Ascending aorta (tissue), 2 donors: ENCODE data around the gene PTP4A1. TPM values are rescaled to one million over a fixed set of nuclear protein-coding genes. Genes with fewer than 3 reads are reported as not detected.

ENCODE experiments used
- DNase-seq, 2 donors: peaks; one replicate each; pipeline ENCODE4 v3.0.0-alpha.2; 2019; ENCODE audit warnings: low spot score in 2 of 2
- H3K27ac ChIP-seq, 2 donors: fragments of 200-600 bp; sonication (generic); one replicate each; pipeline ENCODE4 v1.5.1; 2016 to 2017; ENCODE audit warnings: mild to moderate bottlenecking in 1 of 2
- H3K27me3 ChIP-seq: fragments of 200-600 bp; sonication (generic); one replicate; pipeline ENCODE4 v1.5.1; 2017
- H3K36me3 ChIP-seq, 2 donors: fragments of 200-600 bp; sonication (generic); one replicate each; pipeline ENCODE4 v1.5.1; 2016
- H3K4me1 ChIP-seq, 2 donors: fragments of 200-600 bp; sonication (generic); one replicate each; pipeline ENCODE4 v1.5.1; 2016 to 2017; ENCODE audit warnings: mild to moderate bottlenecking in 1 of 2
- H3K4me3 ChIP-seq, 2 donors: fragments of 200-600 bp; sonication (generic); one replicate each; pipeline ENCODE4 v1.5.1; 2016 to 2017; ENCODE audit warnings: mild to moderate bottlenecking in 1 of 2
- H3K9me3 ChIP-seq, 2 donors: fragments of 200-600 bp; sonication (generic); one replicate each; pipeline ENCODE4 v1.5.1; 2016
- CTCF ChIP-seq, 3 experiments: fragments of 200-600 bp in 2 of 3; fragments of 450-650 bp in 1 of 3; sonication (generic) in 2 of 3; IDR thresholded peaks; one replicate each; pipeline ENCODE4 v1.5.1; 2016 to 2019; ENCODE audit warnings: antibody characterized with exemption in 3 of 3, mild to moderate bottlenecking in 1 of 3, moderate library complexity in 1 of 3
- intact Hi-C: fragments of 100-400 bp; cut with DNase I; formaldehyde crosslinking; loops from one replicate; pipeline ENCODE4 v1.15.1; 2023
- total RNA-seq: library from RNA; depleted of rRNA; stranded (reverse); fragments of >200 nt; gene quantifications from one replicate; pipeline ENCODE4 v1.1.0, GENCODE V29; 2016

The PTP4A1 gene
- total RNA-seq, 1 donor from 2014 or later: 33.3 TPM

DNA sequence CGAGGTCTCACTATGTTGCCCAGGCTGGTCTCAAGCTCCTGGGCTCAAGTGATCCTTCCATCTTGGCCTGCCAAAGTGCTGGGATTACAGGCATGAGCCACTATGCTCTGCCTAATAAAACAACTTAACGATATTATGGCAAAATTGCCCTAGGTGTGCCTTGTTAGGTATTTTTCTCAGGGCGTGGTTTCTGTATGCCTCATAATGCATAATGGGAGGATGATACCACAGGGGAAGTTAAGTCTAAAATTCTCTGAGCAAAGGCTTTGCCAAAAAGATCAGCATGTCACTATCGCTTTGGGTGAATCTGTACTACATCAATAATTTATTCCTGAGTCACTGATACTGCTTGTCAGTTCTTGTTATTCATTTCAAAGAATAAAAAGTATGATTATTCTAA lies 15.9 kb upstream of the PTP4A1 start:
- TF ChIP-seq CTCF (IDR thresholded peaks at IDR 0.05): no peak
- intact Hi-C loops: no loop called here
- Histone ChIP-seq H3K9me3 (no peaks in the 10 kb centered on the region), H3K36me3 (no peaks in the 10 kb centered on the region), H3K27me3 (no peaks in the 10 kb centered on the region), H3K27ac (no peak overlapping the region), H3K4me1 (no peaks in the 10 kb centered on the region), H3K4me3 (no peak overlapping the region)
- no peak for DNase-seq

DNA sequence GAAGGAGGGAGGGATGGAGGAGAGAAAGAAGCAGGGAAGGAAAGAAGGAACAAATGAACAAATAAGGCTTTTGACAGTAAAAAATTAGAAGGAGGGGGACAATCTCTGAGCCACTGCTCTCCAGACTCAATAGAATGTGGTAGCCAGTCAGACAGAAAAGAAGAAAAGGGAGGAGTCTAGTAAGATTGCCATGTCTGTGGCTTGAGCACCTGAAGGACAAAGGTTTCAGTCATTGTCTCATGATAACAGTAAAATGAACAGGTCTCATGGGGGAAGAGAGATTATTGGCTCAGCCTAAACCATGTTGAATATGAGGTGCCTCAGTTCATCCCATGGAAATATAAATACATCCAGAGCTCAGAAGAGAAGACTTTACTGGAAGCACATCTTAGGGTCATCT lies 14.0 kb upstream of the PTP4A1 start:
- no peaks in the 10 kb centered on the region for H3K9me3 ChIP-seq
- H3K4me3 ChIP-seq: no peak overlapping the region
- H3K27me3 ChIP-seq: no peaks in the 10 kb centered on the region
- no peaks in the 10 kb centered on the region for H3K36me3 ChIP-seq
- no peak overlapping the region for H3K27ac ChIP-seq
- intact Hi-C loops: no loop called here
- H3K4me1 ChIP-seq: no peaks in the 10 kb centered on the region
- no peak for DNase-seq
- no peak for TF ChIP-seq CTCF (IDR thresholded peaks at IDR 0.05)

- Histone ChIP-seq H3K9me3 (no peaks in the 10 kb centered on the region), H3K27me3 (no peaks in the 10 kb centered on the region), H3K36me3 (no peaks in the 10 kb centered on the region), H3K4me3 (no peak overlapping the region), H3K27ac (no peak overlapping the region), H3K4me1 (no peaks in the 10 kb centered on the region)
- DNase-seq: no peak
- intact Hi-C loops: no loop called here
- TF ChIP-seq CTCF (IDR thresholded peaks at IDR 0.05): no peak
Observed at GRCh38 chr6:63560801-63561287, 11.4 kb upstream of the PTP4A1 start.

GRCh38 chr6:63561288-63561687 lies 11.0 kb upstream of the PTP4A1 start:
- no peaks in the 10 kb centered on the region for H3K4me1 ChIP-seq
- no peak overlapping the region for H3K27ac ChIP-seq
- H3K4me3 ChIP-seq: no peak overlapping the region
- H3K36me3 ChIP-seq: no peaks in the 10 kb centered on the region
- H3K9me3 ChIP-seq: no peaks in the 10 kb centered on the region
- TF ChIP-seq CTCF (IDR thresholded peaks at IDR 0.05): no peak
- H3K27me3 ChIP-seq: no peaks in the 10 kb centered on the region
- DNase-seq: no peak
- intact Hi-C loops: no loop called here

GRCh38 chr6:63563235-63563634 lies 9.0 kb upstream of the PTP4A1 start:
- no peaks in the 10 kb centered on the region for H3K4me1 ChIP-seq
- intact Hi-C loops: no loop called here
- H3K36me3 ChIP-seq: no peaks in the 10 kb centered on the region
- no peak overlapping the region for H3K4me3 ChIP-seq
- no peaks in the 10 kb centered on the region for H3K9me3 ChIP-seq
- no peak for TF ChIP-seq CTCF (IDR thresholded peaks at IDR 0.05)
- H3K27ac ChIP-seq: no peak overlapping the region
- DNase-seq: no peak
- H3K27me3 ChIP-seq: no peaks in the 10 kb centered on the region

DNA sequence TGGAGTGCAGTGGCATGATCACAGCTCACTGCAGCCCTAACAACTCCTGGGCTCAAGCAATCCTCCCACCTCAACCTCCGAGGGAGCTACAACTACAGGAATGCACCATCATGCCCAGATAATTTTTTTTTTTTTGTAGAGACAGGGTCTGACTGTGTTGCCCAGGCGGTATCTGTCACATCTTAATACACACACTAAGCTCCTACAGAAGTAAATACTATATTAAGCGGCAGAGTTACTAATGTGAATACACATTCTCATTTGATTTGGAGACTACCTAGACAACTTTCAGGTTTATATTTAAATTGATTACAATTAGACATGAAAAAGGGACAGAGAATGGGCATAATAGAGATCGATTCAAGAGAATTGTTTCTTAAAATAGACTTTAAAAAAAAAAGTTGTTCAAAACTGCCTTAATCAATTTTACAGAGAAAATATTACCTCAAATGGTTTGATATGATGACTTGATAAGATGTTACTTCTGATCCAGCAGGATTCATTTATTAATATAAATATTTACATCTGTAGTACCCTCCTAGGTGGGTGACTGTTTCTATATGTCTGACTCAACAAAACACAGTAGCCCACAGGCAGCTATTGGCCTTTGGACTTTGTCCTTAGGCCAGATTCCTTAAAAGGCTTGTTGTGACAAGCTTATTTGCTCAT lies 7.1 kb upstream of the PTP4A1 start:
- no peaks in the 10 kb centered on the region for H3K36me3 ChIP-seq
- intact Hi-C loops: no loop called here
- H3K4me3 ChIP-seq: no peak overlapping the region
- DNase-seq: no peak
- TF ChIP-seq CTCF (IDR thresholded peaks at IDR 0.05): no peak
- no peaks in the 10 kb centered on the region for H3K9me3 ChIP-seq
- H3K4me1 ChIP-seq: no peaks in the 10 kb centered on the region
- no peaks in the 10 kb centered on the region for H3K27me3 ChIP-seq
- no peak overlapping the region for H3K27ac ChIP-seq
